Epidermal melanocyte (primary cell): Measurements from ENCODE around the gene ASB3.
"Not testable (repeated sequence)": the region's sequence is repeated elsewhere in the genome, so short reads cannot be mapped to it uniquely, and the experiment has no call there.

Experiments used
- DNase-seq: peaks from one replicate; pipeline ENCODE4 v3.0.0; 2011; ENCODE audit warnings: low spot score; ENCODE audit not compliant: insufficient read length

The ASB3 gene

GRCh38 chr2:53786352-53786704 is 425 bp downstream of the ASB3 start:
- no peak for DNase-seq

GRCh38 chr2:53785366-53785765 is 1.4 kb downstream of the ASB3 start:
- DNase-seq, result no peak

GRCh38 chr2:53784436-53784835 is 2.3 kb downstream of the ASB3 start:
- DNase-seq, result no peak

- no peak for DNase-seq
Measured at GRCh38 chr2:53782676-53783075, 4.1 kb downstream of the ASB3 start.

GRCh38 chr2:53780056-53780455 is 6.7 kb downstream of the ASB3 start:
- no peak for DNase-seq

GRCh38 chr2:53778536-53779162 is 8.1 kb downstream of the ASB3 start:
- DNase-seq, result no peak

GRCh38 chr2:53777134-53777533 is 9.6 kb downstream of the ASB3 start:
- DNase-seq, result no peak

GRCh38 chr2:53770264-53770663 is 16.5 kb downstream of the ASB3 start:
- no peak for DNase-seq

- DNase-seq, result no peak
Measured at GRCh38 chr2:53769318-53769945, 17.3 kb downstream of the ASB3 start.

GRCh38 chr2:53768242-53768542 is 18.6 kb downstream of the ASB3 start:
- no peak for DNase-seq

- DNase-seq, result peak; percentile 71
Measured at GRCh38 chr2:53767405-53768241, 19.1 kb downstream of the ASB3 start, which contains the start of gene CHAC2. CHAC2 (plus strand) TSS chr2:53767804; CDS start chr2:53767887, 83 bp downstream.

- DNase-seq, result no peak
Measured at GRCh38 chr2:53765767-53766166, 21.0 kb downstream of the ASB3 start.

- DNase-seq, result not testable (repeated sequence)
Measured at GRCh38 chr2:53757206-53757605, 29.5 kb downstream of the ASB3 start.

GRCh38 chr2:53756644-53757043 is 30.1 kb downstream of the ASB3 start:
- no peak for DNase-seq

- DNase-seq, result no peak
Measured at GRCh38 chr2:53755121-53755520, 31.6 kb downstream of the ASB3 start.

- no peak for DNase-seq
Measured at GRCh38 chr2:53753041-53753440, 33.7 kb downstream of the ASB3 start.

GRCh38 chr2:53752385-53752784 is 34.4 kb downstream of the ASB3 start:
- DNase-seq, result no peak

GRCh38 chr2:53751728-53752127 is 35.0 kb downstream of the ASB3 start:
- no peak for DNase-seq

GRCh38 chr2:53750041-53750768 is 36.5 kb downstream of the ASB3 start:
- no peak for DNase-seq

GRCh38 chr2:53744395-53745065 is 42.2 kb downstream of the ASB3 start:
- no peak for DNase-seq

GRCh38 chr2:53740170-53740569 is 46.6 kb downstream of the ASB3 start:
- no peak for DNase-seq
